Skeletal muscle tissue (tissue), 4 donors: ENCODE data around the gene KIFC1. TPM values are rescaled to one million over a fixed set of nuclear protein-coding genes. Genes with fewer than 3 reads are reported as not detected.
"Not testable (repeated sequence)": the region's sequence is repeated elsewhere in the genome, so short reads cannot be mapped to it uniquely, and the experiment has no call there.

ENCODE experiments used
- H3K27ac ChIP-seq: one replicate; pipeline ENCODE4 v1.7.0; 2013; ENCODE audit warnings: mild to moderate bottlenecking, low read depth, low read length, inconsistent platforms
- H3K27me3 ChIP-seq, 3 donors: one replicate each; pipeline ENCODE4 v1.7.0; 2013; ENCODE audit warnings: low read length in 3 of 3; ENCODE audit not compliant: control insufficient read depth in 3 of 3, insufficient read depth in 3 of 3
- H3K36me3 ChIP-seq, 3 donors: one replicate each; pipeline ENCODE4 v1.7.0; 2013; ENCODE audit warnings: low read length in 3 of 3; ENCODE audit not compliant: control insufficient read depth in 3 of 3, insufficient read depth in 3 of 3
- H3K4me1 ChIP-seq, 3 donors: one replicate each; pipeline ENCODE4 v1.7.0; 2013; ENCODE audit warnings: low read length in 3 of 3, mild to moderate bottlenecking in 3 of 3; ENCODE audit not compliant: control insufficient read depth in 3 of 3, insufficient read depth in 3 of 3
- H3K4me3 ChIP-seq, 3 donors: one replicate each; pipeline ENCODE4 v1.7.0; 2013; ENCODE audit warnings: low read length in 3 of 3
- H3K9ac ChIP-seq, 3 donors: one replicate each; pipeline ENCODE4 v1.7.0; 2013; ENCODE audit warnings: low read length in 3 of 3, mild to moderate bottlenecking in 3 of 3, moderate library complexity in 2 of 3, low read depth in 1 of 3
- H3K9me3 ChIP-seq, 3 donors: one replicate each; pipeline ENCODE4 v1.7.0; 2013; ENCODE audit warnings: low read length in 3 of 3; ENCODE audit not compliant: control insufficient read depth in 3 of 3
- total RNA-seq: library from RNA; depleted of rRNA; stranded (reverse); fragments of >200 nt; gene quantifications from one replicate; pipeline ENCODE4 v1.2.3, GENCODE V29; 2014
- donor health status: Osteomylitis.

Gene KIFC1, protein sequence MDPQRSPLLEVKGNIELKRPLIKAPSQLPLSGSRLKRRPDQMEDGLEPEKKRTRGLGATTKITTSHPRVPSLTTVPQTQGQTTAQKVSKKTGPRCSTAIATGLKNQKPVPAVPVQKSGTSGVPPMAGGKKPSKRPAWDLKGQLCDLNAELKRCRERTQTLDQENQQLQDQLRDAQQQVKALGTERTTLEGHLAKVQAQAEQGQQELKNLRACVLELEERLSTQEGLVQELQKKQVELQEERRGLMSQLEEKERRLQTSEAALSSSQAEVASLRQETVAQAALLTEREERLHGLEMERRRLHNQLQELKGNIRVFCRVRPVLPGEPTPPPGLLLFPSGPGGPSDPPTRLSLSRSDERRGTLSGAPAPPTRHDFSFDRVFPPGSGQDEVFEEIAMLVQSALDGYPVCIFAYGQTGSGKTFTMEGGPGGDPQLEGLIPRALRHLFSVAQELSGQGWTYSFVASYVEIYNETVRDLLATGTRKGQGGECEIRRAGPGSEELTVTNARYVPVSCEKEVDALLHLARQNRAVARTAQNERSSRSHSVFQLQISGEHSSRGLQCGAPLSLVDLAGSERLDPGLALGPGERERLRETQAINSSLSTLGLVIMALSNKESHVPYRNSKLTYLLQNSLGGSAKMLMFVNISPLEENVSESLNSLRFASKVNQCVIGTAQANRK
- 12.0 TPM for total RNA-seq

DNA sequence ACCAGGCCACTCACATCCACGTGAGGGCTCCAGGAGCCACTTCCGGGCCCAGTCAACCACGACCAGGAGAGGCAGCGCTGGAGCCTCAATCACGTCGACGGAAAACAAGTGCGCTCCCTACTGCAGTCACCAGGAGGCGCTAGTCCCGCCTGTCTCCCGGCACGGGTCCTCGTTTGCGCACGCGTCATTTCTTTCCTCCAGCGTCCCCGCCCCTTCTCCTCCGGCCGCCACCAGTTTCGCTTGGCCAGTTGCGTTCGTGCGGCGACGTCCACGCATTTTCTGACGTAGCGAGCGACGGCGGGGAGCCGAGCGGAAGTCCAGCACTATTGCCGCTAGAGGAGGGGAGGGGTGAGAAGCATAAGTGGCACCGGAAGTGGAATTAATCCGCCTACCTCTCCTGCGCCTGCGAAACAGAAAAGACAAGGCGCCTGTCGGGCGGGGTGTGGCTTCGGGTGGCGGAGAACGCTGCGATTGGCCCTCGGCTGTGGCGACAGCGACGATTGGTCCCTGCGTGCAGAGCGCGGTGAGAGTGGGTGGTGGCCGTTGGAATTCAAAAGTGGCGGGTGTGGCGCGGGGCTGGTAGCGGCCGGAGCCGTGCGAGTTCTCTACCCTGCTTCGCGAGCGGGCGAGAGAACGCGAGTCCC lies at the start of gene KIFC1:
Gene KIFC1 (plus strand): TSS at position 546 of the 644 bp plus-strand sequence. CDS start 163 bp downstream, outside the sequence.
- Histone ChIP-seq H3K36me3 (no peaks in the 10 kb centered on the region), H3K27me3 (no peaks in the 10 kb centered on the region), H3K9ac (peak within 1 kb of the TSS; percentile 62 to 80 (median 63)), H3K4me3 (peak within 1 kb of the TSS; percentile 70 to 83 (median 77)), H3K27ac (peak within 1 kb of the TSS; percentile 93), H3K4me1 (peaks cover 11 to 17% (median 11%) of the 10 kb centered on the region in 3 donors), H3K9me3 (no peaks in the 10 kb centered on the region)

GRCh38 chr6:33343606-33343952 lies 48.0 kb upstream of the KIFC1 start:
- not testable (repeated sequence) for H3K27ac ChIP-seq, H3K9me3 ChIP-seq, H3K27me3 ChIP-seq

DNA sequence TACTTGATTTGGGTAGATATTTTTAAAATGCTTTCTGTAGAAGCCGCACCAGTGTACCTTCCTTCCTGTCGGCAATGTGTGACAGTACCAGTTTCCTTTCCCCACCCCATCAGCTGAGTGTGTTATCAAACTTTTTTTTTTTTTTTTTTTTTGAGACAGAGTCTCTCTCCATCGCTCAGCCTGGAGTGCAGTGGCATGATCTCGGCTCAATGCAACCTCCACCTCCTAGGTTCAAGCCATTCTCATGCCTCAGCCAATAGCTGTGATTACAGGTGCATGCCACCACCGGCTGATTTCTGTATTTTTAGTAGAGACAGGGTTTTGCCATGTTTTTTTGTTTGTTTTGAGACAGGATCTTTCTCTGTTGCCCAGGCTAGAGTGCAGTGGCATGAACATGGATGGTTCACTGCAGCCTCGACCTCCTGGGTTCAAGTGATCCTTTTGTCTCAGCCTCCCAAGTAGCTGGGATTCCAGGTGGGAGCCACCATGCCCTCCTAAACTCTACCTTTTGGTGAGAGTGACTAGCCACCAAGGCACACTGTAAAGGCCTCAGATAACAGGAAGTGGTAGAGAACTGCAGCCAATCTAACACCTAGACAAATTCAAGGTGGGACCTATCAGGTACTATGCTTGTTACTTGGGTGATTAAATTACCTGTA lies 47.5 kb upstream of the KIFC1 start:
- H3K27ac ChIP-seq = no peak overlapping the region
- H3K9ac ChIP-seq = no peak overlapping the region
- peaks cover 3 to 5% (median 3%) of the 10 kb centered on the region in 3 donors for H3K4me1 ChIP-seq
- no peaks in the 10 kb centered on the region for H3K9me3 ChIP-seq
- no peaks in the 10 kb centered on the region for H3K27me3 ChIP-seq
- no peak overlapping the region for H3K4me3 ChIP-seq
- H3K36me3 ChIP-seq = no peaks in the 10 kb centered on the region

More at GRCh38 chr6:33343606-33343952, 48.0 kb upstream of the KIFC1 start:
- H3K36me3 ChIP-seq, H3K4me3 ChIP-seq, H3K4me1 ChIP-seq, H3K9ac ChIP-seq: not testable (repeated sequence)

- Histone ChIP-seq H3K4me3 (no peak overlapping the region), H3K9me3 (no peaks in the 10 kb centered on the region), H3K27me3 (no peaks in the 10 kb centered on the region), H3K27ac (no peak overlapping the region), H3K9ac (peak overlapping the region in 1 of 3 donors; percentile 17), H3K4me1 (peaks cover 3 to 5% (median 3%) of the 10 kb centered on the region in 3 donors), H3K36me3 (no peaks in the 10 kb centered on the region)
These were observed 46.6 kb upstream of the KIFC1 start for GRCh38 chr6:33344701-33345697.

DNA sequence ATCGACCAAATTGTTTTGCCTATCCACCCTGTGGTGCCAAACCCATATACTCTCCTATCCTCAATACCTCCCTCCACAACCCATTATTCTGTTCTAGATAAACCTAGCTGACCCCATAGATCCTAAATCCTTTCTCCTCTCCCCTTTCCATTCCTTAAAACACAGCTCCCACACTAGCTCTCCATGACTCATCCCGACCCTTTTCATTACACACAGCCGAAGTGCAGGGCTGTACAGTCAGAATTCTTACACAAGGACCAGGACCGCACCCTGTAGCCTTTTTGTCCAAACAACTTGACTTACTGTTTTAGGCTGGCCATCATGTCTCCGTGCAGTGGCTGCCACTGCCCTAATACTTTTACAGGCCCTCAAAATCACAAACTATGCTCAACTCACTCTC lies 44.7 kb upstream of the KIFC1 start:
- not testable (repeated sequence) for H3K4me3 ChIP-seq, H3K27me3 ChIP-seq, H3K4me1 ChIP-seq

GRCh38 chr6:33347816-33348215 lies 43.8 kb upstream of the KIFC1 start:
- Histone ChIP-seq H3K27me3 (no peaks in the 10 kb centered on the region), H3K9ac (no peak overlapping the region), H3K4me3 (no peak overlapping the region), H3K27ac (no peak overlapping the region), H3K4me1 (peaks cover 3 to 5% (median 3%) of the 10 kb centered on the region in 3 donors), H3K9me3 (no peaks in the 10 kb centered on the region), H3K36me3 (no peaks in the 10 kb centered on the region)

More for the DNA sequence above, 44.7 kb upstream of the KIFC1 start:
- not testable (repeated sequence) for H3K9ac ChIP-seq, H3K27ac ChIP-seq, H3K9me3 ChIP-seq, H3K36me3 ChIP-seq

GRCh38 chr6:33355860-33356259 lies 35.8 kb upstream of the KIFC1 start:
- not testable (repeated sequence) for H3K27me3 ChIP-seq, H3K4me1 ChIP-seq, H3K36me3 ChIP-seq

DNA sequence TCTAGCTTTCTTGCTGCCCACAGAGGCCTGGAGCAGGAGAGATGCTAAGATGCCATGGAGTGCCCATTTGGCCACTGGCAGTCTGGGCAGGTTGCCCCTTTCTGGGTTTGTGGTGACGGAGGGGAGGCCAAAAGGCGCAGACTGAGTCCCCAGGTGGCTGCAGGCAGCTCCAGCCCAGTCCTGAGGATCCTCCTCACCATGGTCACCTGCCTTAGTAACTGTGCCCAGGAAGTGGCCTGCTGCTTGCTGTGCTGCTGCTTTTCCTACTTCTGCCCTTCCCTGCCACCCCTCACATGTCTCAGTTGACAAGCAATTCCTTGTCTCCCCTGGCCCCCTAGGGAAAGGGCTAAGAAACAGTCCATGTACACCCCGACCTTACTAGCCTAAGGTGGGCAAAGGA lies 35.3 kb upstream of the KIFC1 start:
- peaks cover 0 to 10% (median 0%) of the 10 kb centered on the region in 3 donors for H3K27me3 ChIP-seq
- no peak overlapping the region for H3K4me3 ChIP-seq
- H3K9ac ChIP-seq = no peak overlapping the region

More at GRCh38 chr6:33355860-33356259, 35.8 kb upstream of the KIFC1 start:
- H3K9me3 ChIP-seq, H3K27ac ChIP-seq, H3K4me3 ChIP-seq, H3K9ac ChIP-seq: not testable (repeated sequence)

More for the DNA sequence above, 35.3 kb upstream of the KIFC1 start:
- Histone ChIP-seq H3K27ac (no peak overlapping the region), H3K4me1 (no peaks in the 10 kb centered on the region), H3K36me3 (no peaks in the 10 kb centered on the region), H3K9me3 (no peaks in the 10 kb centered on the region)
